Measurements from ENCODE around the gene PLPP2.
"Not testable (repeated sequence)": the region's sequence is repeated elsewhere in the genome, so short reads cannot be mapped to it uniquely, and the experiment has no call there.

The PLPP2 gene

GRCh38 chr19:292281-292884 lies 1.2 kb upstream of the PLPP2 start:
- no peak for FAIRE-seq

GRCh38 chr19:291561-292280 lies 518 bp upstream of the PLPP2 start:
- no peak for FAIRE-seq

- no peak for FAIRE-seq
Measured at GRCh38 chr19:290372-291005, 714 bp downstream of the PLPP2 start.

DNA sequence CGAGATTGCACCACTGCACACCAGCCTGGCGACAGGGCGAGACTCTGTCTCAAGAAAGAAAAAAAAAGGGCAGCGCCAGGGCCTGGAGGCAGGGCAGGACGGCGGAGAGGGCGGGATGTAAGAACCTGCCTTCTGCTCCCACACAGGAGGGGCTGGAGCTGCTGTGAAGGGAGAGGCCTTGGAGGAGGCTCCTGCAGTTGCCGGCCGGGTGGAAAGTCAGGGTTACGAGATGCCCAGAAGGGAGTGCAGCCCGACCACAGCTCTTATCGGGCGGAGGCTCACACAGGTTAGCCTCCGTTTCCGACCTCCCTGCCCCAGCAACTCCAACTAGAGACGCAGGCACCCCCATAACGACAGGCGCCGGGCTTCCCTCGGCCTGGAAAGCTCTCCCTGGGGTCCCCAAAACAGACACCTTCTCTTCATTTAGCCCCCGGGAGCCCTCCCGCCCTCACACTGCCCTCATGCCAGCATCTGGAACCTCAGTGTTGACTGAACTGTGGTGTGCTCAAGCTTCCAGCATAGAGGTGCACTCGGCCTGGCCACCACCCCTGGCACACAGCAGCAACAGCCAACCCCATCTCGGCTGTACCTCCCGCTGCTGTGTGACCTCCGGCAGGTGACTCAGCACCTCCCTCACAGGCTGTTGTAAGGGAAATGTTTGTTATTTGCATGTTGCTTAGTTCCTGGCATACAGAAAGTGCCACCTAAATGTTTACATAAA lies 1.4 kb downstream of the PLPP2 start:
- FAIRE-seq = no peak

- no peak for FAIRE-seq
Measured at GRCh38 chr19:288911-289310, 2.3 kb downstream of the PLPP2 start.

GRCh38 chr19:287381-287871 lies 3.8 kb downstream of the PLPP2 start:
- FAIRE-seq = no peak

GRCh38 chr19:283395-283794 lies 7.8 kb downstream of the PLPP2 start:
- no peak for FAIRE-seq

DNA sequence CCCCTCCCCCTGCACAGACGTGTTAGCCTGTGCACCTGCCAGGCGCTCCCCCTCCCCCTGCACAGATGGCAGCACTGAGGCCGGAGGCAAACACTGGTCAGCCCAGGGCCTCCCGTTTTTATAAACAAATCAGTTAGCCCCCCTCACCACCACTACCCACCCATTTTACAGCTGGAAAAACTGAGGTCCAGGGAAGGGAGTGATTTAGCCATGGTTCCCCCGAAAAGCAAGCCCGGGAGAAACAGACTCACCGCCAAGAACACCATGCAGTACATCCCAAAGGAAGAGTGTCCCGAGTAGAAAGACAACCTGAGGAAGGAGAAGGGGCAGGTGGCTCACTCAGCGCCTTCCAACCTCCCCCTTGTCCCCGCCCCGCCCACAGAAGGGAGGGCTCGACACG lies 8.7 kb downstream of the PLPP2 start:
- FAIRE-seq = no peak

- FAIRE-seq = no peak
Measured at GRCh38 chr19:281992-282391, 9.2 kb downstream of the PLPP2 start.

GRCh38 chr19:281156-281853 lies 9.9 kb downstream of the PLPP2 start:
- FAIRE-seq = no peak

DNA sequence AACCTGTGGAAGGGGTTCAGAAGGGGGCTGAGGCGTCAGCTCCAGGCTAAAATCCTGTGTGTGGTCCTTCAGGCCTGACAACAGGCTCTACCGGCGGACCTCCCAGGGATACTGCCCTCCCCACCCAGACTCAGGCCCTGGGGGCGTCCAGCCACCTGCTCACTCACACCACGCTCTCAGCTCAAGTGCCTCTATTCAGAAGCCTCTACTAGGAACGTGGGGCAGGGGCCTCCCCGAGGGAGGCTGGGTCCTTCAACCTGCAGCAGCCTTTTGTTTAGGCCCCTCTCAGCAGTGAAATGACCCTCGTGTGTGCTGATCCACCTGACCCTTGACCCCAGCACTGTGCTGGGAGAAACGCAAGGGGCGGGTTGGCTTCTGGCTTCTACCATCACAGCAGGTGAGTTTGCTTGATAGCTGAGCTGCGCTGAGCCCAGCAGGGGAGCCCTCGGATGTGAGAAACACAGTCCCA lies 10.6 kb downstream of the PLPP2 start:
- FAIRE-seq = no peak

GRCh38 chr19:279656-280055 lies 11.5 kb downstream of the PLPP2 start:
- no peak for FAIRE-seq

GRCh38 chr19:279231-279630 lies 12.0 kb downstream of the PLPP2 start:
- FAIRE-seq = no peak

GRCh38 chr19:277581-278165 lies 13.5 kb downstream of the PLPP2 start:
- FAIRE-seq = no peak

GRCh38 chr19:277131-277530 lies 14.1 kb downstream of the PLPP2 start:
- no peak for FAIRE-seq

DNA sequence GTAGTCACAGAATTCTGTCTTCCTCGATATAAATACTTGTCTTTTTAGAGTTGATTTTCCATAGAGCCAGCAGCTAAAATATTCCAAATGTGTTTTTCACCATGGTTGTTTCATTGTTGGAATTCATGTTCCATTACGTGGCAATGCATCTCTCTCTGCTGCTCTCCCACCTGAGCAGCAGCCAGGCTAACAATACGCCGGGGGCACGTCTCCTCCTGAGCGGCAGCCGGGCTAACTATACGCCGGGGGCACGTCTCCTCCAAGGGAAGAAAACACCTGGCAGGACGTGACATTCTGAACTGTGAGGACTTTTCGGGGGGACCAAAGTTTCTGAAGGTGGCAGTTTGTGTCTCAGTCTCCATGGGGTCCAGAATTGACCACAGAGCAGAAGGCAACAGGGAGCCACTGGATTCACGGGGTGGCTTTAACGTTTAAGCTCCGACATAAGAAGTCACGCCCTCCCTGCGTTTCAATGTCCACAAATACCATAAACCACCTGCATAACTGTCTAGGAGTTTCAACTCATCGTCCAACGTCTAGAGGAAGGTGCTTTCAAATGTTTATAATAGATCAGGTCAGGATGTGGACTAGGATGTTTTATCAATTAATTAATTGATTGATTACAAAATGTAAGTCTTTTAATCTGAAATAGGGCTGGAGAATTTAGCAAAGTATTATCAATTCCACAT lies 15.1 kb downstream of the PLPP2 start:
- FAIRE-seq = no peak

GRCh38 chr19:275000-275399 lies 16.2 kb downstream of the PLPP2 start:
- FAIRE-seq = no peak

DNA sequence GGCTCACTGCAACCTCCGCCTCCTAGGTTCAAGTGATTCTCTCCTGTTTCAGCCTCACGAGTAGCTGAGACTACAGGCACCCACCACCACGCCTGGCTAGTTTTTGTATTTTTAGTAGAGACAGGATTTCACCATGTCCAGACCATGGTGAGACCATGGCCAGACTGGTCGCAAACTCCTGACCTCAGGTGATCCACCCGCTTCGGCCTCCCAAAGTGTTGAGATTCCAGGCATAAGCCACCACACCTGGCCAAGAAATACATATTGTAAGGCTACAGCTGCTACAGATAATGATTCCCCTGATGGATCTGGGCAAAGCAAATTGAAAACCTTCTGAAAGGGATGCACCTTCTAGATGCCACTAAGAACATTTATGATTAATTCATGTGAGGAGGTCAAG lies 17.8 kb downstream of the PLPP2 start:
- FAIRE-seq = no peak

GRCh38 chr19:271856-272255 lies 19.3 kb downstream of the PLPP2 start:
- no peak for FAIRE-seq

- FAIRE-seq = not testable (repeated sequence)
Measured at GRCh38 chr19:270766-271318, 20.4 kb downstream of the PLPP2 start.

GRCh38 chr19:269241-269640 lies 22.0 kb downstream of the PLPP2 start:
- no peak for FAIRE-seq
